SK-N-SH (cell line): ENCODE results near the gene SLC1A1.

Experiments
- CTCF ChIP-seq: fragments of 200-600 bp; sonication (generic); IDR thresholded peaks from 2 replicates; pipeline ENCODE4 v1.6.1; 2017; ENCODE audit warnings: antibody characterized with exemption, mild to moderate bottlenecking, moderate library complexity
- EP300 ChIP-seq, 2 experiments: IDR thresholded peaks; 2 replicates each; pipeline versions ENCODE4 v1.4.0 to v1.6.1; 2012; ENCODE audit warnings: borderline replicate concordance in 1 of 2, low read depth in 1 of 2, low read length in 1 of 2
- FOSL2 ChIP-seq: IDR thresholded peaks from 2 replicates; pipeline ENCODE4 v1.4.0; 2012; ENCODE audit warnings: low read depth, mild to moderate bottlenecking, moderate library complexity, borderline replicate concordance
- IRF3 ChIP-seq: fragments of 150-350 bp; IDR thresholded peaks from 2 replicates; pipeline ENCODE4 v1.6.1; 2016; ENCODE audit warnings: mild to moderate bottlenecking, low read depth, low read length
- MAX ChIP-seq: IDR thresholded peaks from 2 replicates; pipeline ENCODE4 v1.4.0; 2012; ENCODE audit warnings: low read depth
- MXI1 ChIP-seq: IDR thresholded peaks from 2 replicates; pipeline ENCODE4 v1.6.1; 2012; ENCODE audit warnings: mild to moderate bottlenecking, low read depth, low read length, improper control_type of control experiment
- NRF1 ChIP-seq: IDR thresholded peaks from 2 replicates; pipeline ENCODE4 v1.6.1; 2012; ENCODE audit warnings: low read depth, mild to moderate bottlenecking, low read length
- PBX3 ChIP-seq: IDR thresholded peaks from 2 replicates; pipeline ENCODE4; 2012
- POLR2AphosphoS5 ChIP-seq: IDR thresholded peaks from 2 replicates; pipeline ENCODE4 v1.6.1; 2012; ENCODE audit warnings: low read depth, low read length
- RAD21 ChIP-seq: IDR thresholded peaks from 2 replicates; pipeline ENCODE4 v1.6.1; 2012; ENCODE audit warnings: mild to moderate bottlenecking, low read length
- RCOR1 ChIP-seq: fragments of 150-350 bp; IDR thresholded peaks from 2 replicates; pipeline ENCODE4 v1.6.1; 2017; ENCODE audit warnings: antibody characterized with exemption, low read length
- USF2 ChIP-seq: fragments of 150-350 bp; IDR thresholded peaks from 2 replicates; pipeline ENCODE4 v1.6.1; 2017; ENCODE audit warnings: antibody characterized with exemption, low read length, low read depth, borderline replicate concordance
- YY1 ChIP-seq: IDR thresholded peaks from 2 replicates; pipeline ENCODE4 v1.4.0; 2012; ENCODE audit warnings: low read depth, mild to moderate bottlenecking

- TF ChIP-seq CTCF, result no peak
- no peak for TF ChIP-seq PBX3
- no peak for TF ChIP-seq YY1
- no peak for TF ChIP-seq MXI1
- no peak for TF ChIP-seq MAX
- no peak for TF ChIP-seq IRF3
- TF ChIP-seq EP300 (IDR thresholded peaks at IDR 0.05; ENCODE audit: borderline replicate concordance in 1 of 2, low read depth in 1 of 2, low read length in 1 of 2), result no peak
- no peak for TF ChIP-seq RCOR1
- TF ChIP-seq RAD21, result no peak
- TF ChIP-seq USF2, result no peak
- no peak for TF ChIP-seq FOSL2
- TF ChIP-seq POLR2AphosphoS5, result no peak
- no peak for TF ChIP-seq NRF1
Observed at GRCh38 chr9:4497395-4497794, 7.1 kb downstream of the SLC1A1 start.
